Stimulated activated CD8-positive, alpha-beta memory T cell treated with anti-CD3 and anti-CD28 coated beads, Interleukin-15, amount 100 ng/mL, for 4 hours (primary cell): Measurements from ENCODE around the gene SPOCK3.

Experiments
- DNase-seq, 2 donors: peaks; one replicate each; pipeline ENCODE4 v3.0.0-alpha.2; 2020; ENCODE audit warnings: low read depth in 2 of 2

Gene SPOCK3

GRCh38 chr4:167176723-167177367 lies 57.4 kb downstream of the SPOCK3 start:
- DNase-seq, result no peak

GRCh38 chr4:167171928-167172327 lies 62.4 kb downstream of the SPOCK3 start:
- no peak for DNase-seq

GRCh38 chr4:167168611-167169010 lies 65.7 kb downstream of the SPOCK3 start:
- DNase-seq, result no peak

GRCh38 chr4:167150587-167150986 lies 83.7 kb downstream of the SPOCK3 start:
- DNase-seq, result no peak

- no peak for DNase-seq
Observed at GRCh38 chr4:167144605-167145004, 89.7 kb downstream of the SPOCK3 start.

GRCh38 chr4:167143018-167143417 lies 91.3 kb downstream of the SPOCK3 start:
- no peak for DNase-seq

GRCh38 chr4:167136270-167136669 lies 98.0 kb downstream of the SPOCK3 start:
- no peak for DNase-seq

- DNase-seq, result no peak
Observed at GRCh38 chr4:167129146-167129545, 105.1 kb downstream of the SPOCK3 start.

GRCh38 chr4:167119392-167119791 lies 114.9 kb downstream of the SPOCK3 start:
- no peak for DNase-seq

- no peak for DNase-seq
Observed at GRCh38 chr4:167117273-167117672, 117.0 kb downstream of the SPOCK3 start.

GRCh38 chr4:167114416-167114971 lies 119.8 kb downstream of the SPOCK3 start:
- DNase-seq, result no peak

GRCh38 chr4:167111622-167112021 lies 122.7 kb downstream of the SPOCK3 start:
- no peak for DNase-seq

- no peak for DNase-seq
Observed at GRCh38 chr4:167111092-167111491, 123.2 kb downstream of the SPOCK3 start.

- DNase-seq, result no peak
Observed at GRCh38 chr4:167109859-167110258, 124.4 kb downstream of the SPOCK3 start.

GRCh38 chr4:167105857-167106256 lies 128.4 kb downstream of the SPOCK3 start:
- DNase-seq, result no peak

GRCh38 chr4:167102475-167102874 lies 131.8 kb downstream of the SPOCK3 start:
- DNase-seq, result no peak

GRCh38 chr4:167101035-167101434 lies 133.3 kb downstream of the SPOCK3 start:
- DNase-seq, result no peak

- DNase-seq, result no peak
Observed at GRCh38 chr4:167100120-167100519, 134.2 kb downstream of the SPOCK3 start.

- DNase-seq, result no peak
Observed at GRCh38 chr4:167088115-167088514, 146.2 kb downstream of the SPOCK3 start.

GRCh38 chr4:167084321-167084720 lies 150.0 kb downstream of the SPOCK3 start:
- no peak for DNase-seq

- DNase-seq, result no peak
Observed at GRCh38 chr4:167079762-167080161, 154.5 kb downstream of the SPOCK3 start.

GRCh38 chr4:167052631-167053091 lies 181.6 kb downstream of the SPOCK3 start:
- DNase-seq, result no peak

GRCh38 chr4:167049257-167049656 lies 185.0 kb downstream of the SPOCK3 start:
- no peak for DNase-seq

- DNase-seq, result no peak
Observed at GRCh38 chr4:167041524-167041923, 192.8 kb downstream of the SPOCK3 start.
